HG02588 (cell line): ENCODE measurements around the gene HSD17B12.
A peak's percentile ranks its signal among the peaks of the same experiment; 100 is the strongest.

ENCODE experiments used
- ATAC-seq: cut with Tn5 transposase; IDR thresholded peaks from one replicate; pipeline ENCODE4 v1.9.1; 2021; ENCODE audit warnings: mild to moderate bottlenecking, moderate library complexity; ENCODE audit not compliant: unreplicated experiment

The HSD17B12 gene

GRCh38 chr11:43856993-43857392 lies 176.5 kb downstream of the HSD17B12 start:
- ATAC-seq: no peak

- ATAC-seq: no peak
These were observed 180.6 kb downstream of the HSD17B12 start for GRCh38 chr11:43861141-43861540.

GRCh38 chr11:43866520-43866919 lies 186.0 kb downstream of the HSD17B12 start:
- no peak for ATAC-seq

- ATAC-seq: no peak
These were observed 186.4 kb downstream of the HSD17B12 start for GRCh38 chr11:43866969-43867368.

GRCh38 chr11:43868852-43869567 lies 188.5 kb downstream of the HSD17B12 start:
- ATAC-seq: peak; percentile 100

GRCh38 chr11:43871051-43871450 lies 190.5 kb downstream of the HSD17B12 start:
- ATAC-seq: no peak

GRCh38 chr11:43872995-43873394 lies 192.5 kb downstream of the HSD17B12 start:
- ATAC-seq: no peak

GRCh38 chr11:43874078-43874477 lies 193.5 kb downstream of the HSD17B12 start:
- no peak for ATAC-seq

- no peak for ATAC-seq
These were observed 194.2 kb downstream of the HSD17B12 start for GRCh38 chr11:43874738-43875137.

GRCh38 chr11:43879789-43880639 lies 199.5 kb downstream of the HSD17B12 start:
- peak; percentile 18 for ATAC-seq

GRCh38 chr11:43880640-43881159 lies 200.2 kb downstream of the HSD17B12 start, which contains the start of gene ALKBH3:
Gene ALKBH3, plus strand, starts transcription at chr11:43880831. Its CDS starts 1,822 bp downstream, at chr11:43882653.
- ATAC-seq: peak; percentile 98

GRCh38 chr11:43892851-43893250 lies 212.3 kb downstream of the HSD17B12 start:
- no peak for ATAC-seq

- ATAC-seq: no peak
These were observed 214.0 kb downstream of the HSD17B12 start for GRCh38 chr11:43894546-43894945.

- ATAC-seq: no peak
These were observed 215.1 kb downstream of the HSD17B12 start for GRCh38 chr11:43895601-43896000.

- no peak for ATAC-seq
These were observed 218.0 kb downstream of the HSD17B12 start for GRCh38 chr11:43898574-43898973.

GRCh38 chr11:43899094-43899493 lies 218.6 kb downstream of the HSD17B12 start:
- ATAC-seq: no peak

- no peak for ATAC-seq
These were observed 221.0 kb downstream of the HSD17B12 start for GRCh38 chr11:43901551-43901950.

GRCh38 chr11:43903078-43903477 lies 222.5 kb downstream of the HSD17B12 start:
- no peak for ATAC-seq

GRCh38 chr11:43903969-43904368 lies 223.4 kb downstream of the HSD17B12 start:
- no peak for ATAC-seq

GRCh38 chr11:43904742-43905535 lies 224.4 kb downstream of the HSD17B12 start:
- no peak for ATAC-seq

- ATAC-seq: no peak
These were observed 225.3 kb downstream of the HSD17B12 start for GRCh38 chr11:43905813-43906241.
